ENCODE data around the gene PGP.

DNA sequence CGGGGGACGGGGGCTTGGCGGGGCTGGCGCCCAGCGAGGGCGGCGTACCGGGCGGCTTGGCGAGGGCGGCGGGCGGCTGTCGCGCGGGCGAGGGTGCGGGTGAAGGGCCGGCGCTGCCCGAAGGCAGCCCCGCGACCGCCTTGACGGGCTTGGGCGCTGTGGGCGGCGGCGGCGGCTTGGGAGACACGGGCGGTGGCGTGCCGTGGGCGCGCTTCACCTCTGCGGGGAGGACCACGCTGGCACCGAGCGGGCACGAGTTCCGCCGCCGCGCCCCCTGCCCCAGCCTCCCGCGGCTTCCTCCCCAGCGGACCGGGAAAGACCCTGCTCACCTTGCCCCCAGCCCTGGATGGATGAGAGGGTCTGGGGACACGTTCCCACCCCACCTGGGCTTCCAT is 35.5 kb downstream of the PGP start:
- TF ChIP-seq, protein P1, sequence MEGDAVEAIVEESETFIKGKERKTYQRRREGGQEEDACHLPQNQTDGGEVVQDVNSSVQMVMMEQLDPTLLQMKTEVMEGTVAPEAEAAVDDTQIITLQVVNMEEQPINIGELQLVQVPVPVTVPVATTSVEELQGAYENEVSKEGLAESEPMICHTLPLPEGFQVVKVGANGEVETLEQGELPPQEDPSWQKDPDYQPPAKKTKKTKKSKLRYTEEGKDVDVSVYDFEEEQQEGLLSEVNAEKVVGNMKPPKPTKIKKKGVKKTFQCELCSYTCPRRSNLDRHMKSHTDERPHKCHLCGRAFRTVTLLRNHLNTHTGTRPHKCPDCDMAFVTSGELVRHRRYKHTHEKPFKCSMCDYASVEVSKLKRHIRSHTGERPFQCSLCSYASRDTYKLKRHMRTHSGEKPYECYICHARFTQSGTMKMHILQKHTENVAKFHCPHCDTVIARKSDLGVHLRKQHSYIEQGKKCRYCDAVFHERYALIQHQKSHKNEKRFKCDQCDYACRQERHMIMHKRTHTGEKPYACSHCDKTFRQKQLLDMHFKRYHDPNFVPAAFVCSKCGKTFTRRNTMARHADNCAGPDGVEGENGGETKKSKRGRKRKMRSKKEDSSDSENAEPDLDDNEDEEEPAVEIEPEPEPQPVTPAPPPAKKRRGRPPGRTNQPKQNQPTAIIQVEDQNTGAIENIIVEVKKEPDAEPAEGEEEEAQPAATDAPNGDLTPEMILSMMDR (IDR thresholded peaks at IDR 0.05; ENCODE audit: low read length), result no peak
- TF ChIP-seq EZH2 (IDR thresholded peaks at IDR 0.05; ENCODE audit: borderline replicate concordance, low read length), result no peak
